ENCODE measurements around the gene C1QL2.

C1QL2 gene

GRCh38 chr2:119117891-119118882 is 40.4 kb downstream of the C1QL2 start:
- Histone ChIP-seq H3K4me3 (ENCODE audit: low read length in 2 of 2) (no peak overlapping the region), H3K27ac (ENCODE audit: low read length) (no peak overlapping the region), H3K9ac (ENCODE audit: low read length in 2 of 2) (no peak overlapping the region), H3K9me3 (ENCODE audit: control insufficient read depth in 2 of 2, low read length in 2 of 2) (no peaks in the 10 kb centered on the region), H3K27me3 (ENCODE audit: control insufficient read depth in 1 of 2, insufficient read depth in 2 of 2, low read length in 2 of 2) (peaks cover 10 to 14% of the 10 kb centered on the region in 2 donors), H3K36me3 (ENCODE audit: control insufficient read depth in 2 of 2, insufficient read depth in 2 of 2, low read length in 2 of 2) (no peaks in the 10 kb centered on the region), H3K4me1 (ENCODE audit: control insufficient read depth, insufficient read depth, low read length) (no peaks in the 10 kb centered on the region)

DNA sequence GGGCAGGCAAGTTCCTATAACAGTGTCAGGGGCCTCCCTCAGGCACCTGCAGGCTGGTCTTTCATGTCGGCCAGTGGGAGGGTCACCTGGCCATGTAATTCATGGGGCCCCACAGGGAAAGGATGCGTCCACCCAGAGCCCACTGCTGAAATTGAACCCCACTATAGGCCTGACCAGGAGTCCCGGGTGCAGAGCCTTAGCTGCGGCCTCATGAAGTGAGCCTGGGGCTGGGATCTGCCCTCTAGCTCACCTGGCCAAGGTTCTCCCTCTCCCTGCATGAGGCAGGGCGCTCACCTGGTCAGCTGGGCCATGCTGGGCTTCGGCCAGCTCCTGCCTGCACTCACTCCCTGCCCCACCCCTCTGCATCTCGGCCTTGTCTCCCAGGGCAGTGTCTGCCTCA is 41.1 kb downstream of the C1QL2 start:
- no peaks in the 10 kb centered on the region for H3K4me1 ChIP-seq (ENCODE audit: control insufficient read depth, insufficient read depth, low read length)
- H3K27me3 ChIP-seq (ENCODE audit: control insufficient read depth in 1 of 2, insufficient read depth in 2 of 2, low read length in 2 of 2): peaks cover 10 to 16% of the 10 kb centered on the region in 2 donors
- no peak overlapping the region for H3K4me3 ChIP-seq (ENCODE audit: low read length in 2 of 2)
- no peaks in the 10 kb centered on the region for H3K36me3 ChIP-seq (ENCODE audit: control insufficient read depth in 2 of 2, insufficient read depth in 2 of 2, low read length in 2 of 2)
- no peak overlapping the region for H3K27ac ChIP-seq (ENCODE audit: low read length)
- no peak overlapping the region for H3K9ac ChIP-seq (ENCODE audit: low read length in 2 of 2)
- H3K9me3 ChIP-seq (ENCODE audit: control insufficient read depth in 2 of 2, low read length in 2 of 2): no peaks in the 10 kb centered on the region

DNA sequence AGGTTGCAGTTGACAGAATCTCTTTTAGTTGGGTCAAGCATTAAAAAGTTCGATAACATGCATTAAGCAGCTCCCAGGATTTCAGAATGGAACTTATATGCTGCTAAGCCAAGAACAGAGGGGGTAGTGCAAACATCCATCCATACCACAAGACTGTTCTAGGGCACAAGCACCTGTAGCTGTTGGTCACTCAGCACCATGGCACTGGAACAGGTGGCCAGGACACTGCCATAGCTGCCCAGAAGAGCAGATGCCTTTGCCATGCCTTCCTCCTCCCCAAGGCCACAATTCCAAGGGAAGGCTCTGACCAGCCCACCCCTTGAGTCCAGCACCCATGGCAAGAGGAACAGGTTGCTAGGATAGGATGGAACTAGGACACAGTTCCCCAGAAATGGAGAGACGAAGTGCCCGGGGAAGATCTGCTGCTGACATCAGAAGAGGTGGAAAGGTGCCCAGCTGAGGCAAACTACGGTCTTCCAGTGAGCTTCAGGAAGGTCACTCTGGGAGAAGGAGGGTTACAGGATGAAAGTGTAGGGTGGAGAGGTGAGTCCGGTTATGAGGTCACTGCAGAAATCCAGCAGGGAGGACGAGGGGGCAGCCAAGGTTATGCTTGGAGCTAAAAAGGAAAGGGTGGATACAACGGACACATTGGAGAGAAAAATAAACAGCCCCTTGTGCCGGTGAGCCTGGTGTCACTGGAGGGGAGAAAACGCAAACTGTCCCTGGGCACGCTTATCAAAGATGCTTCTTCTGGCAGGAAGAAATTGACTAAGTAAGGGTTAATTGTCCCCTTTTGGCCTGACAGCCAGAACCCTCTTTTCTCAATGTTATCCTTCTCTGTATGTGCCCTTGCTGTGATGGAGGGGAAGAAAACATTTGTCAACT is 41.9 kb downstream of the C1QL2 start:
- no peaks in the 10 kb centered on the region for H3K9me3 ChIP-seq (ENCODE audit: control insufficient read depth in 2 of 2, low read length in 2 of 2)
- no peaks in the 10 kb centered on the region for H3K36me3 ChIP-seq (ENCODE audit: control insufficient read depth in 2 of 2, insufficient read depth in 2 of 2, low read length in 2 of 2)
- no peak overlapping the region for H3K4me3 ChIP-seq (ENCODE audit: low read length in 2 of 2)
- H3K9ac ChIP-seq (ENCODE audit: low read length in 2 of 2): no peak overlapping the region
- peaks cover 13 to 16% of the 10 kb centered on the region in 2 donors for H3K27me3 ChIP-seq (ENCODE audit: control insufficient read depth in 1 of 2, insufficient read depth in 2 of 2, low read length in 2 of 2)
- H3K27ac ChIP-seq (ENCODE audit: low read length): no peak overlapping the region
- no peaks in the 10 kb centered on the region for H3K4me1 ChIP-seq (ENCODE audit: control insufficient read depth, insufficient read depth, low read length)

GRCh38 chr2:119114266-119114665 is 44.3 kb downstream of the C1QL2 start:
- Histone ChIP-seq H3K27ac (ENCODE audit: low read length) (no peak overlapping the region), H3K4me3 (ENCODE audit: low read length in 2 of 2) (no peak overlapping the region), H3K9me3 (ENCODE audit: control insufficient read depth in 2 of 2, low read length in 2 of 2) (peaks cover 5% of the 10 kb centered on the region in 2 donors), H3K36me3 (ENCODE audit: control insufficient read depth in 2 of 2, insufficient read depth in 2 of 2, low read length in 2 of 2) (no peaks in the 10 kb centered on the region), H3K4me1 (ENCODE audit: control insufficient read depth, insufficient read depth, low read length) (no peaks in the 10 kb centered on the region), H3K27me3 (ENCODE audit: control insufficient read depth in 1 of 2, insufficient read depth in 2 of 2, low read length in 2 of 2) (peaks cover 8% of the 10 kb centered on the region in 2 donors), H3K9ac (ENCODE audit: low read length in 2 of 2) (no peak overlapping the region)

- Histone ChIP-seq H3K9me3 (ENCODE audit: control insufficient read depth in 2 of 2, low read length in 2 of 2) (peaks cover 5% of the 10 kb centered on the region in 2 donors), H3K9ac (ENCODE audit: low read length in 2 of 2) (no peak overlapping the region), H3K4me3 (ENCODE audit: low read length in 2 of 2) (no peak overlapping the region), H3K27ac (ENCODE audit: low read length) (no peak overlapping the region), H3K27me3 (ENCODE audit: control insufficient read depth in 1 of 2, insufficient read depth in 2 of 2, low read length in 2 of 2) (peaks cover 5 to 8% of the 10 kb centered on the region in 2 donors), H3K4me1 (ENCODE audit: control insufficient read depth, insufficient read depth, low read length) (no peaks in the 10 kb centered on the region), H3K36me3 (ENCODE audit: control insufficient read depth in 2 of 2, insufficient read depth in 2 of 2, low read length in 2 of 2) (no peaks in the 10 kb centered on the region)
Measured at GRCh38 chr2:119113489-119113770, 45.1 kb downstream of the C1QL2 start.

GRCh38 chr2:119112770-119113488 is 45.6 kb downstream of the C1QL2 start:
- H3K27ac ChIP-seq (ENCODE audit: low read length): no peak overlapping the region
- peaks cover 5 to 8% of the 10 kb centered on the region in 2 donors for H3K27me3 ChIP-seq (ENCODE audit: control insufficient read depth in 1 of 2, insufficient read depth in 2 of 2, low read length in 2 of 2)
- no peak overlapping the region for H3K9ac ChIP-seq (ENCODE audit: low read length in 2 of 2)
- H3K4me1 ChIP-seq (ENCODE audit: control insufficient read depth, insufficient read depth, low read length): no peaks in the 10 kb centered on the region
- no peak overlapping the region for H3K4me3 ChIP-seq (ENCODE audit: low read length in 2 of 2)
- peaks cover 5% of the 10 kb centered on the region in 2 donors for H3K9me3 ChIP-seq (ENCODE audit: control insufficient read depth in 2 of 2, low read length in 2 of 2)
- no peaks in the 10 kb centered on the region for H3K36me3 ChIP-seq (ENCODE audit: control insufficient read depth in 2 of 2, insufficient read depth in 2 of 2, low read length in 2 of 2)

DNA sequence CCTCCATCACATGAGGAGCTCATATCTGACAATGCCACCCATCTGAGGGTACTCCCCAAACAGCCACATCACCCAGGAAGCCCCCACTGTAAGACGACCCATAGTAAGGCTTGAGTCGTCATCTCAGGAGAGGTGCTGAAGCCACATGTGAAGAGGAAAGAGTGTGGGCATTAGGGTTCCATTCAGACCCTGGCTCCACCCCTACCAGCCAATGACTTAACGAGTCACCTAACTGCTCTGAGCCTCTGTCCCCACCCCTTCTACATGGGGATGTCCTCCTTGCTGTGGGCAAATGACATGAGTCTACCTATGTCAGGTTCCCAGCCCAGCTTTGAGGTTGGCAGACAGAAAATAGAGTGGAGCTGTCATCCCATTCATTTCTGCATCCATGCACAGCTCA is 46.3 kb downstream of the C1QL2 start:
- H3K9me3 ChIP-seq (ENCODE audit: control insufficient read depth in 2 of 2, low read length in 2 of 2): peaks cover 5% of the 10 kb centered on the region in 2 donors
- no peak overlapping the region for H3K9ac ChIP-seq (ENCODE audit: low read length in 2 of 2)
- H3K27ac ChIP-seq (ENCODE audit: low read length): no peak overlapping the region
- peaks cover 4 to 5% of the 10 kb centered on the region in 2 donors for H3K27me3 ChIP-seq (ENCODE audit: control insufficient read depth in 1 of 2, insufficient read depth in 2 of 2, low read length in 2 of 2)
- no peaks in the 10 kb centered on the region for H3K4me1 ChIP-seq (ENCODE audit: control insufficient read depth, insufficient read depth, low read length)
- no peak overlapping the region for H3K4me3 ChIP-seq (ENCODE audit: low read length in 2 of 2)
- H3K36me3 ChIP-seq (ENCODE audit: control insufficient read depth in 2 of 2, insufficient read depth in 2 of 2, low read length in 2 of 2): no peaks in the 10 kb centered on the region

GRCh38 chr2:119111115-119111975 is 47.2 kb downstream of the C1QL2 start:
- peaks cover 4 to 5% of the 10 kb centered on the region in 2 donors for H3K27me3 ChIP-seq (ENCODE audit: control insufficient read depth in 1 of 2, insufficient read depth in 2 of 2, low read length in 2 of 2)
- H3K9me3 ChIP-seq (ENCODE audit: control insufficient read depth in 2 of 2, low read length in 2 of 2): peaks cover 5% of the 10 kb centered on the region in 2 donors
- H3K36me3 ChIP-seq (ENCODE audit: control insufficient read depth in 2 of 2, insufficient read depth in 2 of 2, low read length in 2 of 2): no peaks in the 10 kb centered on the region
- no peak overlapping the region for H3K9ac ChIP-seq (ENCODE audit: low read length in 2 of 2)
- H3K4me1 ChIP-seq (ENCODE audit: control insufficient read depth, insufficient read depth, low read length): no peaks in the 10 kb centered on the region
- H3K27ac ChIP-seq (ENCODE audit: low read length): no peak overlapping the region
- no peak overlapping the region for H3K4me3 ChIP-seq (ENCODE audit: low read length in 2 of 2)

DNA sequence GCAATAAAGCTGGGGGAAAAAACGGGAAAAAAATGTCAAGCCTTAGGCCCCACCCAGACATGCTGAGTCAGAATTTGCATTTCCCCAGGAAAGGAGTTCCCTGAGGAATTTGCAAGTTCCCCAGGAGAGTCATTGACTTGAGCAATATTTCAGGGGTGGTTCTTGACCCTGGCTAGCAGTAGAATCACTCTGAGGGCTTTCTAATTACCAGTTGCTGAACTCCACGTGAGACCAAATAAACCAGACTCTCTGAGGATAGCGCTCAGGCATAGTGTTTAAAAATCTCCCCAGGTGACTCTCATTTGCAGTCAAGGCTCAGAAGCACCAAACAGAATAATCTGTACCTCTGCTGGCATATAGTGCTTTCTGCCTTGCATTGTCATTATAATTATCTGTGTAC is 48.7 kb downstream of the C1QL2 start:
- no peaks in the 10 kb centered on the region for H3K4me1 ChIP-seq (ENCODE audit: control insufficient read depth, insufficient read depth, low read length)
- H3K27ac ChIP-seq (ENCODE audit: low read length): no peak overlapping the region
- no peak overlapping the region for H3K4me3 ChIP-seq (ENCODE audit: low read length in 2 of 2)
- no peak overlapping the region for H3K9ac ChIP-seq (ENCODE audit: low read length in 2 of 2)
- H3K36me3 ChIP-seq (ENCODE audit: control insufficient read depth in 2 of 2, insufficient read depth in 2 of 2, low read length in 2 of 2): no peaks in the 10 kb centered on the region
- H3K27me3 ChIP-seq (ENCODE audit: control insufficient read depth in 1 of 2, insufficient read depth in 2 of 2, low read length in 2 of 2): peaks cover 4 to 6% of the 10 kb centered on the region in 2 donors
- peaks cover 5 to 10% of the 10 kb centered on the region in 2 donors for H3K9me3 ChIP-seq (ENCODE audit: control insufficient read depth in 2 of 2, low read length in 2 of 2)

Measured in stomach smooth muscle (tissue), 2 donors.